ENCODE measurements around the gene CD244. TPM values are rescaled to one million over a fixed set of nuclear protein-coding genes. Genes with fewer than 3 reads are reported as not detected.

The CD244 gene
- polyA plus RNA-seq, 1 donor from 2014 or later: not detected

DNA sequence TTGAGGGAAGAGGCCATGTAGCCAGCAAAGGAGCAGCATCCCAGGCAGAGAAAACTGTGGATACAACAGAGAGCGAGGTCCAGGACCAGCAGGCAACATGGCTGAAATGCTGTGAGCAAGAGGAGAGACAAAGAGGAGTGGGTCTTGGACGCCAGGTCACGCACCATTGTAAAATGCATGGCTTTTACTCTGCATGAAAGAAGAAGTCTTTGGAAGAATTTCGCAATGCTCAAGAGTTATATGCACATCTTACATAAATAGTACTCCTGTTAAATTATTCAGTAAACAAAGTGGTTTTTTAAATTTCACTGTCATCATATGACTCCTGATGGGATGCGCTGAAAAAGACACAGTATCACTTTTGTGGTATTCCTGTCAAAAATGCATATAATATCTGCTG is 3.5 kb downstream of the CD244 start:
- Histone ChIP-seq H2AFZ (ENCODE audit: low read depth, low read length) (no peak overlapping the region), H3K9ac (ENCODE audit: low read length) (no peak overlapping the region), H4K20me1 (ENCODE audit: insufficient read depth) (no peaks in the 10 kb centered on the region), H3K4me3 (ENCODE audit: low read length) (no peak overlapping the region), H3K79me2 (replicated peaks; ENCODE audit: insufficient read depth, low read length) (no peaks in the 10 kb centered on the region), H3K9me3 (ENCODE audit: low read length) (no peaks in the 10 kb centered on the region), H3K27me3 (ENCODE audit: insufficient read depth, low read depth, low read length) (no peaks in the 10 kb centered on the region), H3F3A (ENCODE audit: insufficient read depth, low read length, poor library complexity, severe bottlenecking) (no peaks in the 10 kb centered on the region), H3K36me3 (ENCODE audit: insufficient read depth, low read length) (no peaks in the 10 kb centered on the region), H3K4me2 (ENCODE audit: low read length) (no peak overlapping the region), H3K27ac (ENCODE audit: low read length) (no peak overlapping the region), H3K9me2 (ENCODE audit: insufficient read depth, low read length) (no peaks in the 10 kb centered on the region)
- TF ChIP-seq TAF1 (IDR thresholded peaks at IDR 0.05; ENCODE audit: low read depth): no peak
- no peak for TF ChIP-seq EZH2 (IDR thresholded peaks at IDR 0.05; ENCODE audit: borderline replicate concordance, insufficient read depth, low read length, poor library complexity, severe bottlenecking)
- no peak for TF ChIP-seq POLR2AphosphoS5 (IDR thresholded peaks at IDR 0.05)
- TF ChIP-seq MXI1 (conservative IDR thresholded peaks at IDR 0.05; ENCODE audit: poor library complexity, severe bottlenecking): no peak
- no peak for TF ChIP-seq REST (IDR thresholded peaks at IDR 0.05; ENCODE audit: borderline replicate concordance)
- TF ChIP-seq EP300 (conservative IDR thresholded peaks at IDR 0.05; ENCODE audit: poor library complexity, severe bottlenecking): no peak
- no peak for TF ChIP-seq RAD21 (conservative IDR thresholded peaks at IDR 0.05)
- TF ChIP-seq, protein P1, sequence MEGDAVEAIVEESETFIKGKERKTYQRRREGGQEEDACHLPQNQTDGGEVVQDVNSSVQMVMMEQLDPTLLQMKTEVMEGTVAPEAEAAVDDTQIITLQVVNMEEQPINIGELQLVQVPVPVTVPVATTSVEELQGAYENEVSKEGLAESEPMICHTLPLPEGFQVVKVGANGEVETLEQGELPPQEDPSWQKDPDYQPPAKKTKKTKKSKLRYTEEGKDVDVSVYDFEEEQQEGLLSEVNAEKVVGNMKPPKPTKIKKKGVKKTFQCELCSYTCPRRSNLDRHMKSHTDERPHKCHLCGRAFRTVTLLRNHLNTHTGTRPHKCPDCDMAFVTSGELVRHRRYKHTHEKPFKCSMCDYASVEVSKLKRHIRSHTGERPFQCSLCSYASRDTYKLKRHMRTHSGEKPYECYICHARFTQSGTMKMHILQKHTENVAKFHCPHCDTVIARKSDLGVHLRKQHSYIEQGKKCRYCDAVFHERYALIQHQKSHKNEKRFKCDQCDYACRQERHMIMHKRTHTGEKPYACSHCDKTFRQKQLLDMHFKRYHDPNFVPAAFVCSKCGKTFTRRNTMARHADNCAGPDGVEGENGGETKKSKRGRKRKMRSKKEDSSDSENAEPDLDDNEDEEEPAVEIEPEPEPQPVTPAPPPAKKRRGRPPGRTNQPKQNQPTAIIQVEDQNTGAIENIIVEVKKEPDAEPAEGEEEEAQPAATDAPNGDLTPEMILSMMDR (IDR thresholded peaks at IDR 0.05; ENCODE audit: poor library complexity, severe bottlenecking): no peak

DNA sequence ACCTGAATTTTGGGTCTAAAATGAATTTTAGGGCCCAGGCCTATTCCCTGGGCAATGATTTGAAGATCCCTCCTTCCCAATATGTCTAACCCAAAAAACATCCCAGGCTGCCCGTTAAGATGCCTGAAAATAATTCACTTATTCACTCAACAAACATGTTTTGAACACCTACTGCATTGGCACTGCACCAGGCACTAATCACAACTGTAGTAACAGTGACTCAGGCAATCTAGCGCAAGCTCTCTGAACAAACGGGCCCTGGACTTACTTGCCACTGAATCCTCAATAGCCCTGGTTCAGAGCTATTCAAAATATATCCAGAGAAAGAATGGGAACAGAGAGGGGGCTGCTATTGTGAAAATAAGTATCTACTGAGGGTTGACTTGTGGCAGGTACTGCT is 4.2 kb downstream of the CD244 start:
- Histone ChIP-seq H3K9ac (ENCODE audit: low read length) (no peak overlapping the region), H3K27me3 (ENCODE audit: insufficient read depth, low read depth, low read length) (no peaks in the 10 kb centered on the region), H3K4me2 (ENCODE audit: low read length) (no peak overlapping the region), H3K27ac (ENCODE audit: low read length) (no peak overlapping the region), H2AFZ (ENCODE audit: low read depth, low read length) (no peak overlapping the region), H3K79me2 (replicated peaks; ENCODE audit: insufficient read depth, low read length) (no peaks in the 10 kb centered on the region), H4K20me1 (ENCODE audit: insufficient read depth) (no peaks in the 10 kb centered on the region), H3K4me3 (ENCODE audit: low read length) (no peak overlapping the region), H3K9me2 (ENCODE audit: insufficient read depth, low read length) (no peaks in the 10 kb centered on the region), H3K9me3 (ENCODE audit: low read length) (no peaks in the 10 kb centered on the region), H3K36me3 (ENCODE audit: insufficient read depth, low read length) (no peaks in the 10 kb centered on the region), H3F3A (ENCODE audit: insufficient read depth, low read length, poor library complexity, severe bottlenecking) (no peaks in the 10 kb centered on the region)
- TF ChIP-seq TAF1 (IDR thresholded peaks at IDR 0.05; ENCODE audit: low read depth): no peak
- TF ChIP-seq EP300 (conservative IDR thresholded peaks at IDR 0.05; ENCODE audit: poor library complexity, severe bottlenecking): no peak
- no peak for TF ChIP-seq EZH2 (IDR thresholded peaks at IDR 0.05; ENCODE audit: borderline replicate concordance, insufficient read depth, low read length, poor library complexity, severe bottlenecking)
- TF ChIP-seq POLR2AphosphoS5 (IDR thresholded peaks at IDR 0.05): no peak
- no peak for TF ChIP-seq REST (IDR thresholded peaks at IDR 0.05; ENCODE audit: borderline replicate concordance)
- TF ChIP-seq, protein P1 (IDR thresholded peaks at IDR 0.05; ENCODE audit: poor library complexity, severe bottlenecking): no peak
- TF ChIP-seq SMC3 (conservative IDR thresholded peaks at IDR 0.05; ENCODE audit: poor library complexity): no peak

Measured in neural cell (in vitro differentiated cells).